AG09309 (cell line): ENCODE measurements around the gene ZNF213.

Experiments used
- DNase-seq: peaks from one replicate; pipeline ENCODE4 v3.0.0-alpha.2; 2010; ENCODE audit warnings: low read depth
- H3K4me3 ChIP-seq: 2 replicates; pipeline ENCODE4 v1.5.1; 2011; ENCODE audit warnings: mild to moderate bottlenecking, low read depth, low read length, moderate library complexity; ENCODE audit not compliant: control insufficient read depth
- CTCF ChIP-seq: IDR thresholded peaks from 2 replicates; pipeline ENCODE4 v1.5.1; 2011; ENCODE audit warnings: mild to moderate bottlenecking, low read depth, low read length, inconsistent platforms; ENCODE audit not compliant: insufficient read depth, control insufficient read depth; ENCODE audit errors: missing control alignments

Gene ZNF213

GRCh38 chr16:3188675-3188924 is 53.8 kb downstream of the ZNF213 start:
- no peak for DNase-seq
- H3K4me3 ChIP-seq, result peak overlapping the region; percentile 58
- TF ChIP-seq CTCF, result no peak

- no peak for DNase-seq
- peak overlapping the region; percentile 58 for H3K4me3 ChIP-seq
These were observed 54.3 kb downstream of the ZNF213 start for GRCh38 chr16:3188925-3189825.

GRCh38 chr16:3189869-3190268 is 55.0 kb downstream of the ZNF213 start:
- TF ChIP-seq CTCF, result no peak
- H3K4me3 ChIP-seq, result peak overlapping the region; percentile 58

More at GRCh38 chr16:3188925-3189825, 54.3 kb downstream of the ZNF213 start:
- TF ChIP-seq CTCF, result no peak

GRCh38 chr16:3190949-3191353 is 56.1 kb downstream of the ZNF213 start:
- 0 out of 2 replicates have a peak overlapping the region, but pooled peaks have one; percentile 2 for H3K4me3 ChIP-seq
- TF ChIP-seq CTCF, result no peak
- no peak for DNase-seq

More at GRCh38 chr16:3189869-3190268, 55.0 kb downstream of the ZNF213 start:
- no peak for DNase-seq
